T-helper 9 cell (primary cell): ENCODE results near the gene SH2D3A.
A peak's percentile ranks its signal among the peaks of the same experiment; 100 is the strongest.
"Not testable (repeated sequence)": the region's sequence is repeated elsewhere in the genome, so short reads cannot be mapped to it uniquely, and the experiment has no call there.

ENCODE experiments used
- DNase-seq: peaks from one replicate; pipeline ENCODE4 v3.0.0-alpha.2; 2020

Gene SH2D3A

DNA sequence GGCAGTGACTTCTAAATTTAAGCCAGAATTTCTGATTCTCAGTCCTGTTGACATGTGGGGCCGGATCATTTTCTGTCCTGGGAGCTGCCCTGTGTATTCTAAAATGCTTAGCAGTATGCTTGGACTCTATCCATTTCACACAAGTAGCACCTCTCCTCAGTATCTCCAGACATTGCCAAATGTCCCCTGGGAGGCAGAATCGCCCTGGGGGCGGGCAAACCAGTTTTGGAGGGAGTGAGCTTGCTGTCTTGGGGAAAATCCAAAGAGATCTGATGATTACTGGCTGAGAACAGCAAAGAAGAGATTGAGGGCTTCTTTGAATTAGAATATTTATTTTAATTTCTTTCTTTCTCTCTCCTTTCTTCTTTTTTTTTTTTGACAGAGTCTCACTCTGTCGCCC, 21.7 kb upstream of the SH2D3A start:
- no peak for DNase-seq

DNA sequence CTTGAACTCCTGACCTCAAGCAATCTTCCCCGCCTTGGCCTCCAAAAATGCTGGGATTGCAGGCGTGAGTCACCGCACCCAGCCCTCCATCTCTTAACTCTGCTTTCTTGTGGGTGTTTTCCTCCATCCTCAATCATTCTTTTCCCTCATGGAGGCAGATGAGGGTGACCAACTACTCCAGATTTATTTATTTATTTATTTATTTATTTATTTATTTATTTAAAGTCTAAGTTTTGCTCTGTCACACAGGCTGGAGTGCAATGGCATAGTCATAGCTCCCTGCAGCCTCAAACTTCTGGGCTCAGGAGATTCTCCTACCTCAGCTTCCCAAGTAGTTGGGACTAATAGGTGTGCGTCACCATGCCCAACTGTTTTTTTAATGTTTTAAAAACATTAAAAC, 20.2 kb upstream of the SH2D3A start:
- no peak for DNase-seq

DNA sequence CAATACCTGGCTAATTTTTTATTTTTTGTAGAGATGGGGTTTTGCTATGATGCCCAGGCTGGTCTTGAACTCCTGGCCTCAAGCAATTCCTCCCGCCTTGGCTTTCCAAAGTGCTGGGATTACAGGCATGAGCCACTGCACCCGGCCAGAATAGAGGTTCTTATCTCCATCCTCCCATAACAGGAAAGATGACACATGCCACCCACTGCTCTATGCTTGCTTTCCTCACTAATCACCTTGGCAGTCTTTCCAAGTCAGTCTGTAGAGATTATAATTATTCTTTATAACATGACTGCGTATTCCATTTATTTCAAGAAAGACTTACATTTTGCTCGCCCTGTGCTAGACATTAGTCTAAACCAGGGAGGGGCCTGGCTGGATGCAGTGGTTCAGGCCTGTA, 12.0 kb upstream of the SH2D3A start:
- no peak for DNase-seq

DNA sequence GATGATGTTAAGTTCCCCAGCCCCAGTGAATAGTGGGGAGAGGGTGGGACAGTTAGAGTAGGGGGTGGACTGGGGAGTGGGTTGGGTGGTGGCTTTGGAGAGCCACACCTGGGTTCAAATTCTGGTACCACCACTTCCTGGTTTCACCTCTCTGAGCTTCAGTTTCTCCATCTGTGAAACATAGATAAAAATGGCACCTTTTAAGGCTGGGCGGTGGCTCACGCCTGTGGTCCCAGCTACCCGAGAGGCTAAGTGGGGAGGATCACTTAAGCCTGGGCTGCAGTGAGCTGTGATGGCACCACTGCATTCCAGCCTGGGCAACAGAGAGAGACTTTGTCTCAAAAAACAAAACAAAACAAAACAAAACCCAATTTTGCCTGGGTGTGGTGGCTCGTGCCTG, 11.2 kb upstream of the SH2D3A start:
- DNase-seq = no peak

DNA sequence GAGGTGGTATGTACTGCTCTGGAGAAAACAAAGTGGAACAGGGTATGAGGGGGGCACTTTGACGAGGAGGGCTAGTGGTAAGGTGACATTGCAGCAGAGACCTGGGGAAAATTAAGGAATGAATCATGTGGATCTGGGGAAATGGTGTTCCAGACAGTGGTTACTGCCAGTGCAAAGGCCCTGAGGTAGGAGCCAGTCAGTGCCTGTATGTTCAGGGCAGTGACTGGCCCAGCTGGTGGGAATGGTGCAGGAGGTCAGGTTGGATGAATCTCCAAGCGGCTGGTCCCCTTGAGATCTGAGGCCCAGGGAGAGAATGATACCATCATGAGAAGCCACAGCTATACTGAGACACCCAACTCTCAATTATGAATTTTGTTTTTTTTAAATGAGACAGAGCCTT, 10.2 kb upstream of the SH2D3A start:
- DNase-seq = no peak

DNA sequence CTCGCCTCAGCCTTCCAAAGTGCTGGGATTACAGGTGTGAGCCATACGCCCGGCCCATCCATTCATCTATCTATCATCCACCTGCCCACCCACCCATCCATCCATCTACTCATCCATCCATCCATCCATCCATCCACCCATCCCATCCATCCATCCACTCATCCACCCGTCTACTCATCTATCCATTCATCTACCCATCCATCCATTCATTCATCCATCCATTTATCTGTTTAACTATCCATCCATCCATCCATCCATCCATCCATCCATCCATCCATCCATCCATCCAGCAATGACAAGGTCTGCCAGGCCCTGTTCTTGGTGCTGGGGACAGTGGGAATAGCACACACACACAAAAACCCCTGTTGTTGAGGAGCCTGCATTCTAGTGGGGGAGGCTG, 9.8 kb upstream of the SH2D3A start:
- no peak for DNase-seq

DNA sequence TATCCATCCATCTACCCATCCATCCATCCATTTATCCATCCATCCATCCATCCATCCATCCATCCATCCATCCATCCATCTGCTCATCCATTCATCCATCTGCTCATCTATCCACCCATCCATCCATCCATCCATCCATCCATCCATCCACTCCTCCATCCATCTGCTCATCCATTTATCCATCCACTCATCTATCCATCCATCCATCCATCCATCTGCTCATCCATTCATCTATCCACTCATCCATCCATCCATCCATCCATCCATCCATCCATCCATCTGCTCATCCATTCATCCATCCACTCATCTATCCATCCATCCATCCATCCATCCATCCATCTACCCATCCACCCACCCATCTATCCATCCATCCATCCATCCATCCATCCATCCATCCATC, 8.8 kb upstream of the SH2D3A start:
- not testable (repeated sequence) for DNase-seq

DNA sequence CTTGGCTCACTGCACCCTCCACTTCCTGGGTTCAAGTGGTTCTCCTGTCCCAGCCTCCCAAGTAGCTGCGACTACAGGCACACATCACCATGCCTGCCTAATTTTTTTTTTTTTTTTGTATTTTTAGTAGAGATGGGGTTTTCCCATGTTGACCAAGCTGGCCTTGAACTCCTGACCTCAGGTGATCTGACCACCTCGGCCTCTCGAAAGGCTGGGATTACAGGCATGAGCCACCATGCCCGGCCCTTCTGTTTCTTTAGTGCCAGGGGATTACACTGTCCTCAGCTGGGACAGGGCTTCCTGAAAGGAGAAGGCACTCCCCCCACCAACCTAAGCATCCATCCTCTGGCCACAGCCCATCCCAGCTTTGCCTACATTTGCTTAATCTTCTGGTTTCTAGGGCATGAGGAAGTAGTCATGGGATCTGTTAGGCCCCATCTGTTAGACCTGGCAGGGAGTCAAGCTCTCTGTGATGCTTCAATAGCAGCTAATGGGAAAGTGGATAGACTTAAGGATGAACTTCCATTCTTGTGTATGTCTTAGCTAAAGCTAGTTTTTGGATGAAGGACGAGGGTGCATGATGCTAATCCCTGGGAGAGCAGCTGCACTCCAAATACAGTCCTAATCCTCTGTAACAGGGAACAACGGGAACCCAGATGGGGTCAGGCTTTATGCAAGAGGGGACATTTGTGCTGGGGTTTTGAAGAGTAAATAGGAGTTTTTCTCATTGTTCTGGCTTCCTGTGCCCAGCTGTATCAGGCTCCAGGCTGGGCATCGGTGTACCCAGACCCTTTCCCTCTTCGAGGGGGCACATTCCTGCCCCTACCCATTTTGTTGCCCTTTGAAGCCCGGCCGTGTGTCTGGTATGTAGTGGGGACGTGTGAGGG, 7.8 kb upstream of the SH2D3A start:
- DNase-seq = no peak

DNA sequence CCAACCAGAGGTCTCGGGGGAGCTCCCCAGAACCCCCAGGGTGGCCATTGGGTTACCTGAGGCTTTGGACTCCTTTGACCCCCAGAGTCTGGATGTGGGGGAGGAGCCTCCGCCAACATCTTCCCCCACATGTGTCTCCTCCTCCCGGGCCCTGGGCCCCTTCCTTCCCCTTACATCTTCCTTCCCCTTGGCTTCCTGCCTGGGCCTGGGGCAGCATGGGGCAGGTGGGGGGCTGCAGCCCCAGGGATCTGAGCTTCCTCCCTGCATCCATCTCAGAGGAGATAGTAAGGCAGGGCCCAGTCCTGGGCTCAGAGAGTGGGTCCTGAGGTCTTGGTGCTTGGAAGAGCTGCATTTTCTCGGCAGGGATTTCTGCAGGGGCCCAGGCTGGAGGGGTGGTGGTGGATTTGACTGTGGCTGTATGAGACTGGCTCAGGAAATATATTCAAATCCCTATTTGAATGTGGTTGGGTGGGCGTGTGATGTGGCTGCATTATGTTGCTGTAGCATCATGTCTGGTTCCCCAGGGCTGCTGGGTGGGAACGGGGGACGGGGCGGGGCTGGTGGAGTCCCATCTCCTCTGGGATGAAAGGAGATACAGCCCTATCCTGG, 6.2 kb upstream of the SH2D3A start:
- peak; percentile 29 for DNase-seq

DNA sequence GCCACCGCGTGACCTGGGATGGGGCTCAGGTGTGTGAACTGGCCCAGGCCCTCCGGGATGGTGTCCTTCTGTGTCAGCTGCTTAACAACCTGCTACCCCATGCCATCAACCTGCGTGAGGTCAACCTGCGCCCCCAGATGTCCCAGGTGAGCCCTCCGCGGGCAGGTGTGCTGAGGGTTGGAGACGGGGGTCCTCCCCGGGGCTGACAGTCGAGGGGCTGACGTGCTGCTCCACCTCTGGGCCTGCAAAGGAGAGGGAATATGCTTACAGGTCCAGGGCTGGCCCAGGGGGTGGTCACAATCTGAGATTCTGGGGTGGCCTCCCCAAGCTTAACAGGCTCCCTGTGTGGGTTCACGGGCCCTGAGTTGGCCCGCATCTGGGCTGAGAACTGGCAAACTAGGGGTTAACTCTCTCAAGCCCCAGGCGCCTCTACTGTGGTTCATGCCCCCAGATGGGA, 5.7 kb upstream of the SH2D3A start:
- DNase-seq = no peak

DNA sequence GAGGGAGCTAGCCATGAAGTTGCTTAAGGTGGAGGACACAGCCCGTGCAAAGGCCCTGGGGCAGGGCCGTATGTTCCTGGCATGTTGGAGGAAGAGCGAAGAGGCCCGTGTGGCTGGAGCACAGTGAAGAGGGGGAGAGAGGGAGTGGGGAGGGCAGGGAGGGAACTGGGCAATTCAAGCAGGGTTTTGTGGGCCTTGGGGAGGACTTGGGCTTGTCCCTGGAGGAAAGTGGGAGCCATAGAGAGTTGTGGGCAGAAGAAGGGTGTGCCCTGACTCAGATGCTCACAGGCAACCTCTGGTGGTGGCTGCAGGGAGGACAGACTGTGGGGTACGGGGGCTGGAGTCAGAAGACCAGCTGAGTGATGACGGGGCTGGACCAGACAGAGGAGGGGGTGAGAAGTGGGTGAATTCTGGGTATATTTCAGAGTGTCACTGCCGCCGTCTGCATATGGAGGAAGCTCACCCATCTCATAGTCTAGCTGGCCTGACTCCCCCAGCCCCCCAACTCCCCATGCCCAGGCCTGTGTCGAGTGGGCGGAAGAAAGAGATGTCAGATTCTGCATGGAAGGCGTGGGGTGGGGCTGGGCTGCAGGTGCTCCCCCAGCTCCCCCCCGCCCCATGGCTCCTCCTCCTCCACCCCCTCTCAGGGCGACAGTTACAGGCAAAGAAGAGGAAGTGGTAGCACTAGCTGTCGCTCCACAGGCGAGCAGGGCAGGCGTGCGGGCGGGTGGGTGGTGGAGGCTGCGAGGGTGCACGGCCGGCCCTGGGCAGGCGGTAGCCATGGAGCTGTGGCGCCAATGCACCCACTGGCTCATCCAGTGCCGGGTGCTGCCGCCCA, 5.0 kb upstream of the SH2D3A start, which contains the start of gene VAV1:
TSS of gene VAV1 (plus strand) at position 681 of the 838 bp plus-strand sequence. CDS start at position 781, 100 bp downstream.
- DNase-seq = peak; percentile 72

DNA sequence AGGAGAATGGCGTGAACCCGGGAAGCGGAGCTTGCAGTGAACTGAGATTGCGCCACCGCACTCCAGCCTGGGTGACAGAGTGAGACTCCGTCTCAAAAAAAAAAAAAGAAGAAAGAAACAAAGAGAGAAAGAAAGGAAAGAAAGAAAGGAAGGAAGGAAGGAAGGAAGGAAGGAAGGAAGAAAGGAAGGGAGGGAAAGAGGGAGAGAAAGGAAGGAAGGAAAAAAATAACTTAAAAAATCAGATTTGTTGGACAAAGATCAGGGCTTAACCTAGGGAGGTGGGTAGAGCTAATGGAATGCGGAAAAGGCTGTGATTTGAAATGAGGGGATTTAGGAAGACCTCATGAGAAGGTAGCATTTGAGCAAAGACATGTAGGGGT, 4.4 kb upstream of the SH2D3A start:
- not testable (repeated sequence) for DNase-seq

DNA sequence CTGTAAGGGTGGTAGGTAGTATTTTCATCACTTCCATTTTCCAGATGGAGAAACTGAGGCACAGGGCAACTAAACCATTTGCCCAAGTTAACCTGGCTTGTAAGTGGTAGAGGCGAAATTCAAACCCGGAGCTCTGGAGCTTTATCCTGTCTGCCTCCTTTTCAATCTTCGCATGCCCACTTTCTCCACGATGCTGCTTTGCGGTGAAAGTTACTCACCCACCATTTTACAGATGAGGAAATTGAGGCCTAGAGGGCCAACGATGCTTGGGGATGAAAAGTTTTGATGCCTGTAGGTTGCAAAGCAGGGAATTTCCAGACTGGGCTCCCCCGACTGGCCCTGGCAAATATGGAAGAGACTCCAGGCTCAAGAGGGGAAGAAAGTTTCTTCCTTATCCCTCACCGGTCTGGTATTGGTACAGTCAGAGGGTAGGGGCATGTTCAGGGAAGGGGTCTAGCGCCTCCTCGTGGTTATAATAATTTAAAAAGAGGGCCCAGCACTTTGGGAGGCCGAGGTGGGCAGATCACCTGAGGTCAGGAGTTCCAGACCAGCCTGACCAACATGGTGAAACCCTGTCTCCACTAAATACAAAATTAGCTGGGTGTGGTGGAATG, 1.9 kb upstream of the SH2D3A start:
- no peak for DNase-seq

DNA sequence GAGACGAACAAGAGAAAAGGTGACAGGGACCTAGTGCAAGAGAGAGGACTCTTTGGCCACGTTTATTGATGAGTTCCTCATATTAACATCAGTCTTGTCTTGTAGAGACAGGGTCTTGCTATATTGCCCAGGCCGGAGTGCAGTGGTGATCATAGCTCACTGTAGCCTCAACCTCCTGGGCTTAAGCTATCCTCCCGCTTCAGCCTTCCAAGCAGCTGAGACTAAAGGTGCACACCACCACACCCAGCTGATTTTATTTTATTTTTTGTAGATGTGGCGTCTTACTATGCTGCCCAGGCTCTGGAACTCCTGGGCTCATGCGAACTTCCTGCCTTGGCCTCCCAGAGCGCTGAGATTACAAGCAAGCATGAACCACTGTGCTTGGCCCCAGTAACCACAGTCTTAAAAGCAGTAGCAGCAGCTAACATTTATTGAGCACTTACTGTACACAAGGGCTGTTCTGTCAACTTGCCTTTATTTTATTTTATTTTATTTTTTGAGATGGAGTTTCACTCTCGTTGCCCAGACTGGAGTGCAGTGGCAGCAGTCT, 1.1 kb upstream of the SH2D3A start:
- no peak for DNase-seq

DNA sequence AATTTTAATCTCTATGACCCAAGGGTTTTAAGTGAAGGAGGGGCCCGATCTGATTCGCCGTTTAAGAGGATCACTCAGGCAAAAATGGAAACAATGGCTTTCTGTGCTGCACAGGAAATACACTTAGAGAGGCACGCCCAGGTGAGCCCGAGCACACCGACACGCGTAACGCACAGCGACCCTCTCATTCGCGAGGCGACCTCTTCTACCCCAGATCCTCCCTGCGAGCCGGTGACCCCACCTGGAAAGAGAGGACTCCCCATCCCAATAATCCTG, 216 bp downstream of the SH2D3A start:
- no peak for DNase-seq

DNA sequence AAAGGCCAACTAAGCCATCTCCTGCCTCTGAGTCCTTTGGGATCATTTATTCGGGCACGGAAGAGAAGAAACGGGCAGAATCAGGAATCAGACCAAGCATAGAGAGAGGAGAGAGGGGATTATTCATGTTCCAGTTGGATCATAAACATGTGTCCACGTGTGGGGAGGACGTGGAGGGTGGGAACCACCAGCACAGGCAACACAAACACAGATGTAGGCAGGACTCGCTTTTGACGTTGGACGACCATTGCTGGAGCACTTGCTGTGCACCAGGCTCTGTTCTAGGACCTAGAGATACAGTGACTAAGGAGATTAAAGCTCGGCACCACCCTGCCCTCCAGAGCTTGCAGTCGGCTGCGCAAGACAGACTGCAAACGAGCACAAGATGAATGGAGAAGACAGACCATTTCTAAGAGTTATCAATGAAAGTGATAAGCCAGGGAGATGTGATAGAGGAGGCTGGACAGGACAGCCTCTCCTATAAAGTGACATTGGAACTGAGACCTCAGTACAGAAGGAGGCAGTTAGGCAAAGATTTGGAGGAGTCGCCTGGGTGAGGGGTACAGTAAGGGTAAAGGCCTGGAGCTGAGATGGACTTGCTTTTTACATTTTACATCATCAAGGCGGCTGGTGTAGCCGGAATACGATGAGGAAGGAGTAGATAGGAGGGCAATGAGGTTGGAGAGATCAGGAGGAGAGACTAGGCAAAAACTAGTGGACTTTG, 716 bp downstream of the SH2D3A start:
- DNase-seq = no peak

DNA sequence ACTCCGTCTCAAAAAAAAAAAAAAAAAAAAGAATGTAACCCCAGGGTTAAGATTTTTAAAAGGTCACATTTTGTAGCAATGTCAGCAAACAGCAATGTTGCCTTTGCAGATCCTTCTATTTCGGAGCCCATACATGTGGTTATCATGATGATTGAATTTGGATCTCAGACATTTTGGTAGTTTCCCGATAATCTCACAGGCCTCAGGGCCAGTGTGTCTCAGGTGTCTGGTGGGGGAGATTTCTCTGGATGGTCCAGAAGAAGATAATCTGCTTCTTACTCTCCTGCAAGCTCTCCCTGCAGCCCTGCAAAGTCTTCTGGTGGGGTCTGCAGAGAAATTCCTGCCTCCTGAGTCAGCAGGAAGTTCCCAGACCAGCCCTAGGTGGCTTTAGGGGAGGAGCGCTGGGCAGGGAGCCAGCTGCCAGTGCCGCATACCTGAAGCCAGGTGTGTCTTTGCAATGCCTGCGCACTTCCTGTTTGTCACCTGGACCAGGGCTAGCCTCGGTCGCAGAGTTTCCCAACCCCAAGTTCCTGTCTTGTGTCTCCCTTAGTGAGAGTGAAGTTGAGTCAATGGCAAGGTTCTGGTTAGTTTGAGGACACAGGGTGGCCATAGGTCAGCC, 1.4 kb downstream of the SH2D3A start:
- DNase-seq = no peak

DNA sequence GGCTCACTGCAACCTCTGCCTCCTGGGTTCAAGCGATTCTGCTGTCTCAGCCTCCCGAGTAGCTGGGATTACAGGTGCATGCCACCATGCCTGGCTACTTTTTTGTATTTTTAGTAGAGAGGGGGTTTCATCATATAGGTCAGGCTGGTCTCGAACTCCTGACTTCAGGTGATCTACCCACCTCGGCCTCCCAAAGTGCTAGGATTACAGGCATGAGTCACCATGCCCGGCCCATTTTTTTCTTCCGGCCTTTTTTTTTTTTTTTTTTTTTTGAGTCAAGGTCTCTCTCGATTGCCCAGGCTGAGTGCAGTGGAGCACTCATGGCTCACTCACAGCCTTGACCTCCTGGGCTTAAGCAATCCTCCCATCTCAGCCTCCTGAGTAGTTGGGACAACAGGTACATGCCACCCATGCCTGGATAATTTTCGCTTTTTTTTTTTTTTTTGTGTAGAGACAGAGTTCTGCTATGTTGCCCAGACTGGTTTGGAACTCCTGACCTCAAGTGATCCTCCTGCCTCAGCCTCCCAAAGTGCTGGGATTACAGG, 4.9 kb downstream of the SH2D3A start:
- DNase-seq = not testable (repeated sequence)

DNA sequence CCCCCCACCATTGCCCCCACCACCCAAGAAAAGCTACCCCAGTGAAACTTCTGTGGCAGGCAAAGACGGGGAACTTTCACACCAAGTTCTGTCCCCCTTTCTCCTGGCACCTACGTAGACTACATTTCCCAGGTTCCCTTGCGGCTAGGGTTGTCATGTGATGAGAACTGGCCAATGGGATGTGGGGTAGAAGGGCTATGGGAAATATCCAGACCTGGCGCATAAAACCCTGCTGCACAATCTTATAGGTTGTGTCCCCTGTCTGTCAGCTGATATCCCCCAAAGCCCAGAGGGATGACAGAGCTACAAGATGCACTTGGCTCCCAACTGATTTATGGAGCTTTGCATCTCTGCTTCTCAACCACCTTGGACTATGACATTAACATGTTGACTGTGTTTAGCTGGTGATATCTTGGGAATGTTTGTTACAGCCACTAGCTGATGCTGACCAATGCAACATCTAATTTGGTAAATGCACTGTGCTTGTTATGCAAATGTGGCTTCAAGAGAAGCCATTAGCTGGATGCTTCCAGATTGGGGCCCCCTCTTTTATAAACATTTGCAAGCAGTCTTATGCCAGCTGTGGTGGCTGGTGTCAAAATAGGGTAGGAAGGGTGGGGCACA, 6.1 kb downstream of the SH2D3A start:
- DNase-seq = no peak

DNA sequence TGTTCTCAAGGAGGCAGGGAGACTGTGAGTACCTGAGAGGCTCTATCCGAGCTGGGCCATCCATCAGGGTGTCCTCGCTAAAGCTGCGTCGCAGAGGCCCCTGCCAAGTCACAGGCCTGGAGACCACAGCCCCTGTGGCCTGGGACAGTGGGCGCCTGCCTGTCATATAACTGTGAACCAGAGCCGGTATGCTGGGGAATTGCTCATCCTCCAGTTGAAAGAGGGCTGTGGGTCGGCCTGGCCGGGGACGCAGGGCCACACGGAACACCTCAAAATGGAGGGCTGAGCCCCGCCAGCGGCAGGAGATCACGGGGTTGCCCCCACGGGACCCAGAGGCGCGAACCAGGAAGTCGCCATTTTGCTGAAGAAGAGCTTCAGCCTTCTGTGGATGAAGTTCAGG, 6.6 kb downstream of the SH2D3A start:
- DNase-seq = no peak
